ENCODE results near the gene ALDH3A1. TPM values are rescaled to one million over a fixed set of nuclear protein-coding genes. Genes with fewer than 3 reads are reported as not detected.
A peak's percentile ranks its signal among the peaks of the same experiment; 100 is the strongest.

ALDH3A1 gene
- total RNA-seq, 1 experiment from 2014 or later = 0.39 TPM

DNA sequence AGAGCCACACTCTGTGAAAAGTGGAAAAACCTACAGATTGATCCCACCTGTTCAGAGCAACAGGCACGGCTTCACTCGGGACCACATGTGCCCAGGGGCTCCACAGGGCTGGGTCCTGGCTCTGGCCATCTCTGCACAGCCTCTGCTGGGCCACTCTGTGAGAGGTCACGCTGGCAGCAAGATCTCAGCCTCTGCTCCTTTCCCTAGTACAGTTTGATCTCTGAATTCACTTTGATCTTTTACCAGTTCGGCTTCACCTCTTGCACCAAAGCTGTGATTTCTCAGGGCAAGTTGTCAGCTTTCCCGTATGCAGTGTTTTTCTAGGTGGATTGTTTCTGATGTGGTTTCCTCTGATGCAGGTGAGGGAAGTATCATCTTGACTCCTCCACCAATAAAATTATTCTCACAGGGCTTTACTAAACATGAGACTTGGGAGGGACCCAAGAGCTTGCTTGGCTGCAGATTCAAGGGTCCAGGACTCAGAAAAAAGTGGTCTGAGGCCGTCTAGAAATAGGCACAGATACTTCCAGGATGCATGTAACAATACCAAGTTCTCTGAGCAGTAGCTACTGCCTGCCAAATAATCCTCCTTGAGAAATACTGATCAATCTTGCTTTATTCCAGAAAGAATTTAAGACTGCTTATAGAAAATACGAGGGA lies 24.0 kb upstream of the ALDH3A1 start:
- Histone ChIP-seq H4K8ac (replicated peaks; ENCODE audit: insufficient read length, low read depth, low read length) (no peak overlapping the region), H3K14ac (ENCODE audit: insufficient read depth, low read length) (no peak overlapping the region), H2BK15ac (ENCODE audit: low read depth, low read length) (no peak overlapping the region), H3K4ac (ENCODE audit: low read depth, low read length) (no peak overlapping the region), H3K79me2 (ENCODE audit: insufficient read depth, low read length) (no peaks in the 10 kb centered on the region; the same call in 1 of the 2 replicates), H2BK12ac (ENCODE audit: insufficient read length, low read depth, low read length) (no peak overlapping the region), H3K79me1 (ENCODE audit: insufficient read depth, low read depth, low read length, poor library complexity, severe bottlenecking) (no peaks in the 10 kb centered on the region), H3K9ac (ENCODE audit: extremely low read depth, insufficient read length, low read length) (no peak overlapping the region), H2BK5ac (ENCODE audit: insufficient read length, low read length) (no peak overlapping the region), H4K20me1 (ENCODE audit: control insufficient read depth, insufficient read depth, insufficient read length) (no peaks in the 10 kb centered on the region), H3K23me2 (ENCODE audit: insufficient read length, low read depth, low read length, poor library complexity, severe bottlenecking) (no peaks in the 10 kb centered on the region), H3K56ac (ENCODE audit: insufficient read length, low read depth, low read length) (no peak overlapping the region), H2BK20ac (ENCODE audit: low read depth, low read length, poor library complexity, severe bottlenecking) (no peak overlapping the region), H3K9me3 (ENCODE audit: control insufficient read depth, low read depth, low read length) (no peaks in the 10 kb centered on the region), H3K27me3 (ENCODE audit: insufficient read depth, low read length) (no peaks in the 10 kb centered on the region), H2AK5ac (ENCODE audit: insufficient read length, low read length) (no peak overlapping the region), H3T11ph (ENCODE audit: low read length) (no peak overlapping the region), H4K91ac (ENCODE audit: insufficient read length, low read depth, low read length) (no peak overlapping the region), H3K4me1 (ENCODE audit: insufficient read depth, low read length) (no peaks in the 10 kb centered on the region), H3K4me2 (ENCODE audit: insufficient read depth, insufficient read length, low read length) (no peak overlapping the region), H3K23ac (ENCODE audit: insufficient read length, low read depth, low read length) (no peak overlapping the region), H2BK120ac (ENCODE audit: low read depth, low read length, poor library complexity, severe bottlenecking) (no peak overlapping the region), H3K18ac (ENCODE audit: insufficient read length, low read depth, low read length) (no peak overlapping the region), H3K27ac (ENCODE audit: insufficient read length, low read depth, low read length) (no peak overlapping the region), H4K5ac (ENCODE audit: insufficient read length, low read depth, low read length) (no peak overlapping the region), H2AFZ (ENCODE audit: low read length) (no peak overlapping the region)
- Mint-ChIP-seq H3K27me3 (ENCODE audit: low read depth) (no peaks in the 10 kb centered on the region; the same call in 1 of the 2 replicates), H3K9me3 (no peaks in the 10 kb centered on the region), H3K27ac (0 out of 7 replicates have a peak overlapping the region, but pooled peaks of 1 of the 3 experiments have one; percentile 40), H3K4me1 (peaks cover 2 to 3% of the 10 kb centered on the region in 2 experiments; a peak in 3 of 4 replicates), H3K36me3 (ENCODE audit: insufficient read depth in 1 of 3, low read depth in 3 of 3) (peaks cover 0 to 3% (median 0%) of the 10 kb centered on the region in 3 experiments; a peak in 1 of 7 replicates), H3K4me3 (no peak overlapping the region)
- TF ChIP-seq, protein P1, sequence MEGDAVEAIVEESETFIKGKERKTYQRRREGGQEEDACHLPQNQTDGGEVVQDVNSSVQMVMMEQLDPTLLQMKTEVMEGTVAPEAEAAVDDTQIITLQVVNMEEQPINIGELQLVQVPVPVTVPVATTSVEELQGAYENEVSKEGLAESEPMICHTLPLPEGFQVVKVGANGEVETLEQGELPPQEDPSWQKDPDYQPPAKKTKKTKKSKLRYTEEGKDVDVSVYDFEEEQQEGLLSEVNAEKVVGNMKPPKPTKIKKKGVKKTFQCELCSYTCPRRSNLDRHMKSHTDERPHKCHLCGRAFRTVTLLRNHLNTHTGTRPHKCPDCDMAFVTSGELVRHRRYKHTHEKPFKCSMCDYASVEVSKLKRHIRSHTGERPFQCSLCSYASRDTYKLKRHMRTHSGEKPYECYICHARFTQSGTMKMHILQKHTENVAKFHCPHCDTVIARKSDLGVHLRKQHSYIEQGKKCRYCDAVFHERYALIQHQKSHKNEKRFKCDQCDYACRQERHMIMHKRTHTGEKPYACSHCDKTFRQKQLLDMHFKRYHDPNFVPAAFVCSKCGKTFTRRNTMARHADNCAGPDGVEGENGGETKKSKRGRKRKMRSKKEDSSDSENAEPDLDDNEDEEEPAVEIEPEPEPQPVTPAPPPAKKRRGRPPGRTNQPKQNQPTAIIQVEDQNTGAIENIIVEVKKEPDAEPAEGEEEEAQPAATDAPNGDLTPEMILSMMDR (conservative IDR thresholded peaks at IDR 0.05) = no peak
- no CpG with 5 or more reads among the region's 7 CpGs for WGBS (ENCODE audit: extremely low coverage, insufficient read length, low lambda C conversion rate)
- no peak for DNase-seq
